Small intestine (tissue), 7 donors: ENCODE measurements around the gene AP3D1. TPM values are rescaled to one million over a fixed set of nuclear protein-coding genes. Genes with fewer than 3 reads are reported as not detected.

ENCODE experiments used
- DNase-seq, 2 donors: peaks; one replicate each; pipeline versions ENCODE4 v3.0.0 to v3.0.0-alpha.2; 2013
- FAIRE-seq: peaks from 2 replicates; lab custom pipeline; 2012; peaks lifted over from hg19 to GRCh38; lab: Jason Lieb, UNC
- H3K27ac ChIP-seq, 3 donors: one replicate each; pipeline ENCODE4 v1.5.1; 2013; ENCODE audit warnings: low read length in 2 of 3, mild to moderate bottlenecking in 2 of 3, control low read depth in 1 of 3, inconsistent platforms in 1 of 3, low read depth in 1 of 3, moderate library complexity in 1 of 3
- H3K27me3 ChIP-seq, 3 donors: one replicate each; pipeline ENCODE4 v1.6.1; 2013; ENCODE audit warnings: low read length in 3 of 3, inconsistent platforms in 1 of 3; ENCODE audit not compliant: control insufficient read depth in 3 of 3, insufficient read depth in 3 of 3
- H3K36me3 ChIP-seq, 3 donors: one replicate each; pipeline ENCODE4 v1.6.1; 2013; ENCODE audit warnings: low read length in 3 of 3, inconsistent platforms in 1 of 3, low read depth in 1 of 3, mild to moderate bottlenecking in 1 of 3, moderate library complexity in 1 of 3; ENCODE audit not compliant: control insufficient read depth in 3 of 3, insufficient read depth in 2 of 3
- H3K4me1 ChIP-seq, 3 donors: one replicate each; pipeline ENCODE4 v1.6.1; 2013; ENCODE audit warnings: low read length in 2 of 3, inconsistent platforms in 1 of 3, low read depth in 1 of 3, mild to moderate bottlenecking in 1 of 3, moderate library complexity in 1 of 3; ENCODE audit not compliant: control insufficient read depth in 3 of 3, insufficient read depth in 2 of 3
- H3K4me3 ChIP-seq, 3 donors: one replicate each; pipeline ENCODE4 v1.5.1; 2013; ENCODE audit warnings: low read length in 3 of 3, control low read depth in 1 of 3, inconsistent platforms in 1 of 3, low read depth in 1 of 3, mild to moderate bottlenecking in 1 of 3, moderate library complexity in 1 of 3
- H3K9me3 ChIP-seq, 2 donors: one replicate each; pipeline ENCODE4 v1.6.1; 2013; ENCODE audit warnings: low read depth in 1 of 2, low read length in 1 of 2; ENCODE audit not compliant: control insufficient read depth in 2 of 2, insufficient read depth in 1 of 2
- WGBS, 3 donors: extraction: QIAGEN DNeasy Blood & Tissue Kit; methylation state at CpG; one replicate each; pipeline ENCODE4 v1.1.7; 2013; 5-methylcytosine and 5-hydroxymethylcytosine counted together
- polyA plus RNA-seq, 4 donors: library from polyadenylated mRNA; stranded (reverse) in 3 of 4; unstranded in 1 of 4; fragments of 200-250 nt in 3 of 4; fragments of 120-200 nt in 1 of 4; gene quantifications; one replicate each; pipeline versions ENCODE4 v1.2.1 to v1.2.3, GENCODE V29; 2013
- donor health status: healthy with polysubstance abuse.
- donor health status: control.
- donor health status: control.
- donor health status: Bipolar disorder and iron deficiency.
- donor health status: healthy.

AP3D1 gene
- polyA plus RNA-seq, 4 donors: 68.1 to 106 (median 89.9) TPM

GRCh38 chr19:2109046-2109864 lies 42.1 kb downstream of the AP3D1 start:
- DNase-seq (no peak), FAIRE-seq (no peak)
- Histone ChIP-seq H3K4me1 (no peaks in the 10 kb centered on the region), H3K4me3 (no peak overlapping the region), H3K36me3 (peaks cover 43 to 97% (median 50%) of the 10 kb centered on the region in 3 donors), H3K27me3 (no peaks in the 10 kb centered on the region), H3K27ac (no peak overlapping the region), H3K9me3 (peaks cover 0 to 20% of the 10 kb centered on the region in 2 donors)
- WGBS, 3 donors: 88 to 95% (median 93%) methylated on average over 31 of the region's 31 CpGs

- WGBS, 3 donors: 94 to 96% (median 94%) methylated on average over 22 to 23 of the region's 23 CpGs
- Histone ChIP-seq H3K9me3 (peaks cover 0 to 21% of the 10 kb centered on the region in 2 donors), H3K27ac (no peak overlapping the region), H3K4me3 (no peak overlapping the region), H3K27me3 (no peaks in the 10 kb centered on the region), H3K4me1 (no peaks in the 10 kb centered on the region), H3K36me3 (peaks cover 37 to 97% (median 42%) of the 10 kb centered on the region in 3 donors)
- FAIRE-seq: no peak
- no peak for DNase-seq
Observed at GRCh38 chr19:2108251-2109016, 42.9 kb downstream of the AP3D1 start.

- DNase-seq (no peak), FAIRE-seq (no peak)
- no peak overlapping the region for H3K4me3 ChIP-seq
- peaks cover 0 to 21% of the 10 kb centered on the region in 2 donors for H3K9me3 ChIP-seq
- H3K27ac ChIP-seq: no peak overlapping the region
- H3K4me1 ChIP-seq: no peaks in the 10 kb centered on the region
- WGBS, 3 donors: 75 to 86% (median 80%) methylated on average over 20 of the region's 20 CpGs
- peaks cover 12 to 92% (median 32%) of the 10 kb centered on the region in 3 donors for H3K36me3 ChIP-seq
- no peaks in the 10 kb centered on the region for H3K27me3 ChIP-seq
Observed at GRCh38 chr19:2103045-2103707, 48.2 kb downstream of the AP3D1 start.

GRCh38 chr19:2101417-2102335 lies 49.7 kb downstream of the AP3D1 start:
- FAIRE-seq (no peak), DNase-seq (no peak)
- H3K4me1 ChIP-seq: peaks cover 0 to 9% (median 0%) of the 10 kb centered on the region in 3 donors
- H3K36me3 ChIP-seq: peaks cover 11 to 79% (median 27%) of the 10 kb centered on the region in 3 donors
- H3K4me3 ChIP-seq: no peak overlapping the region
- H3K27me3 ChIP-seq: no peaks in the 10 kb centered on the region
- H3K9me3 ChIP-seq: peaks cover 0 to 21% of the 10 kb centered on the region in 2 donors
- WGBS, 3 donors: 91 to 93% (median 93%) methylated on average over 43 to 45 of the region's 45 CpGs
- H3K27ac ChIP-seq: no peak overlapping the region

GRCh38 chr19:2100719-2101061 lies 50.7 kb downstream of the AP3D1 start:
- 91 to 98% (median 91%) methylated on average over 6 to 11 of the region's 11 CpGs for WGBS, 3 donors
- Histone ChIP-seq H3K4me3 (no peak overlapping the region), H3K4me1 (peaks cover 0 to 11% (median 0%) of the 10 kb centered on the region in 3 donors), H3K36me3 (peaks cover 8 to 69% (median 24%) of the 10 kb centered on the region in 3 donors), H3K27ac (no peak overlapping the region), H3K27me3 (no peaks in the 10 kb centered on the region), H3K9me3 (peaks cover 0 to 12% of the 10 kb centered on the region in 2 donors)
- FAIRE-seq (no peak), DNase-seq (no peak)

- FAIRE-seq (no peak), DNase-seq (no peak)
- Histone ChIP-seq H3K4me3 (no peak overlapping the region), H3K36me3 (peaks cover 8 to 64% (median 24%) of the 10 kb centered on the region in 3 donors), H3K27me3 (no peaks in the 10 kb centered on the region), H3K9me3 (peaks cover 0 to 6% of the 10 kb centered on the region in 2 donors), H3K4me1 (peaks cover 0 to 16% (median 0%) of the 10 kb centered on the region in 3 donors), H3K27ac (no peak overlapping the region)
- 91 to 92% (median 91%) methylated on average over 38 to 39 of the region's 39 CpGs for WGBS, 3 donors
Observed at GRCh38 chr19:2099937-2100718, 51.2 kb downstream of the AP3D1 start.

GRCh38 chr19:2099054-2099501 lies 52.3 kb downstream of the AP3D1 start:
- Histone ChIP-seq H3K4me3 (no peak overlapping the region), H3K27ac (no peak overlapping the region), H3K27me3 (no peaks in the 10 kb centered on the region), H3K4me1 (peaks cover 0 to 21% (median 0%) of the 10 kb centered on the region in 3 donors), H3K9me3 (no peaks in the 10 kb centered on the region), H3K36me3 (peaks cover 8 to 58% (median 24%) of the 10 kb centered on the region in 3 donors)
- 79 to 84% (median 83%) methylated on average over 15 to 16 of the region's 16 CpGs for WGBS, 3 donors
- FAIRE-seq: no peak
- DNase-seq: no peak
